GM12878 (cell line): ENCODE results near the gene LENEP. TPM values are rescaled to one million over a fixed set of nuclear protein-coding genes. Genes with fewer than 3 reads are reported as not detected.
A peak's percentile ranks its signal among the peaks of the same experiment; 100 is the strongest.
"Not testable (repeated sequence)": the region's sequence is repeated elsewhere in the genome, so short reads cannot be mapped to it uniquely, and the experiment has no call there.

ENCODE experiments used
- ATAC-seq: fragments of 200-7000 bp; cut with Tn5 transposase; 3 replicates; pipeline ENCODE4 v1.9.1; 2020; ENCODE audit warnings: mild to moderate bottlenecking, moderate library complexity
- BruUV-seq: library from RNA; stranded (reverse); fragments of 400-500 nt; replicated peaks from 2 replicates; lab custom pipeline; 2021; lab: Mats Ljungman, UMichigan
- CTCF ChIA-PET: fragments of 300-600 bp; sonication (Branson Sonifier 250); formaldehyde crosslinking; extraction: SDS; loops from one replicate; lab custom pipeline; 2021; ENCODE audit warnings: inconsistent platforms; lab: Yijun Ruan, JAX
- POLR2A ChIA-PET: fragments of 350-600 bp; formaldehyde crosslinking; extraction: SDS; loops from one replicate; lab custom pipeline; 2021; ENCODE audit warnings: inconsistent platforms; lab: Charles Lee
- RAD21 ChIA-PET: fragments of 300-600 bp; sonication (Branson Sonifier 250); formaldehyde crosslinking; loops from one replicate; lab custom pipeline; 2023; ENCODE audit warnings: antibody characterized with exemption; ENCODE audit not compliant: unreplicated experiment; lab: Charles Lee
- SMC1A ChIA-PET: fragments of 300-600 bp; sonication (Branson Sonifier 250); formaldehyde crosslinking; loops from one replicate; lab custom pipeline; 2023; ENCODE audit not compliant: unreplicated experiment, uncharacterized antibody; lab: Charles Lee
- DNase-seq: peaks from one replicate; pipeline ENCODE4 v3.0.0-alpha.2; 2011; ENCODE audit warnings: low read depth, low spot score
- FAIRE-seq: peaks from 3 replicates; lab custom pipeline; 2011; peaks lifted over from hg19 to GRCh38; lab: Jason Lieb, UNC
- H2AFZ ChIP-seq: 2 replicates; pipeline ENCODE4 v1.6.0; 2011; ENCODE audit warnings: low read depth, low read length, control low read depth; ENCODE audit not compliant: control insufficient read depth
- H3K27ac ChIP-seq: 2 replicates; pipeline ENCODE4 v1.5.1; 2011; ENCODE audit warnings: control low read depth; ENCODE audit not compliant: control insufficient read depth, insufficient read depth
- H3K27me3 ChIP-seq, 2 experiments: replicated peaks in 1 of 2; 2 replicates each; pipeline versions ENCODE4 v1.6.0 to v1.6.1; 2011; ENCODE audit warnings: low read length in 1 of 2; ENCODE audit not compliant: control insufficient read depth in 2 of 2, insufficient read depth in 2 of 2
- H3K36me3 ChIP-seq, 2 experiments: 2 replicates each; pipeline ENCODE4 v1.5.1; 2011; ENCODE audit warnings: low read length in 1 of 2; ENCODE audit not compliant: control insufficient read depth in 2 of 2, insufficient read depth in 2 of 2
- H3K4me1 ChIP-seq: 2 replicates; pipeline ENCODE4 v1.6.1; 2011; ENCODE audit warnings: mild to moderate bottlenecking, low read length, moderate library complexity, mixed read lengths; ENCODE audit not compliant: control insufficient read depth, insufficient read depth
- H3K4me2 ChIP-seq: 2 replicates; pipeline ENCODE4 v1.6.0; 2011; ENCODE audit warnings: control low read depth; ENCODE audit not compliant: control insufficient read depth, insufficient read depth
- H3K4me3 ChIP-seq: fragments of 200-600 bp; sonication (generic); 2 replicates; pipeline ENCODE4 v1.5.1; 2016
- H3K79me2 ChIP-seq: 2 replicates; pipeline ENCODE4 v1.6.0; 2011; ENCODE audit warnings: low read length; ENCODE audit not compliant: control insufficient read depth, insufficient read depth
- H3K9ac ChIP-seq: 2 replicates; pipeline ENCODE4 v1.8.0; 2011; ENCODE audit warnings: low read length, control low read depth, mixed read lengths; ENCODE audit not compliant: control insufficient read depth, insufficient read depth
- H3K9me3 ChIP-seq: replicated peaks from 3 replicates; pipeline ENCODE4 v1.5.1; 2011; ENCODE audit warnings: mild to moderate bottlenecking, low read length; ENCODE audit not compliant: control insufficient read depth, insufficient read depth
- H4K20me1 ChIP-seq: 2 replicates; pipeline ENCODE4 v1.6.0; 2011; ENCODE audit not compliant: control insufficient read depth, insufficient read depth
- ATF7 ChIP-seq: fragments of 450-650 bp; IDR thresholded peaks from 2 replicates; pipeline ENCODE4 v1.6.1; 2016; ENCODE audit warnings: low read depth, mild to moderate bottlenecking
- SRF ChIP-seq, 2 experiments: IDR thresholded peaks; 2 replicates each; pipeline ENCODE4 v1.6.1; 2011; ENCODE audit warnings: low read depth in 2 of 2, low read length in 2 of 2, mild to moderate bottlenecking in 1 of 2, moderate library complexity in 1 of 2
- WGBS: methylation state at CpG from one replicate; pipeline ENCODE4 v1.1.6; 2016; ENCODE audit warnings: low lambda C conversion rate; ENCODE audit not compliant: insufficient replicate concordance, insufficient coverage; ENCODE audit errors: missing lambda C conversion rate; 5-methylcytosine and 5-hydroxymethylcytosine counted together
- in situ Hi-C: fragments of 300-500 bp; cut with MboI; formaldehyde crosslinking; loops from 9 replicates; pipeline ENCODE4 v1.14.3; 2018; ENCODE audit warnings: mixed read lengths
- intact Hi-C: fragments of 100-400 bp; cut with micrococcal nuclease; formaldehyde crosslinking; loops from one replicate; pipeline ENCODE4 v1.14.2; 2022; ENCODE audit not compliant: unreplicated experiment
- polyA plus RNA-seq, 11 experiments: library from polyadenylated mRNA; depleted of rRNA in 4 of 11; unstranded in 6 of 11; stranded (reverse) in 5 of 11; fragments of >200 nt; fragmentation: Nextera tagmentation in 4 of 11; fragmentation: Illumina TruSeq in 1 of 11; extraction: Ambion mirVana in 4 of 11; extraction: Trizol in 1 of 11; gene quantifications; 1 replicate in 1 of 11; 2 replicates in 10 of 11; pipeline versions ENCODE4 v1.2.1 to v1.2.3, GENCODE V29; 2011 to 2016; ENCODE audit warnings: inconsistent platforms in 2 of 11, missing spikeins in 2 of 11, low read depth in 1 of 11
- total RNA-seq, 4 experiments: library from RNA; depleted of rRNA in 3 of 4; stranded (reverse); fragments of >200 nt in 3 of 4; fragmentation: Illumina TruSeq in 1 of 4; extraction: Trizol in 1 of 4; gene quantifications; 2 replicates each; pipeline versions ENCODE4 v1.2.1 to v1.2.3, GENCODE V29; 2013 to 2021
- TF ChIP-seq, protein P1 (sequence below), 3 experiments: IDR thresholded peaks in 2 of 3; conservative IDR thresholded peaks in 1 of 3; 2 replicates each; pipeline ENCODE4 v1.5.1; 2011; ENCODE audit warnings: low read depth in 3 of 3, low read length in 3 of 3, mild to moderate bottlenecking in 3 of 3, control low read depth in 2 of 3, moderate library complexity in 2 of 3, inconsistent platforms in 1 of 3, mixed read lengths in 1 of 3; ENCODE audit not compliant: control insufficient read depth in 2 of 3, insufficient read depth in 1 of 3; ENCODE audit errors: extremely low read depth in 1 of 3

The LENEP gene
- total and polyA plus RNA-seq, 10 of the 15 experiments (the other 5 are each of a cell fraction or from before 2014, with no cell fraction given) = 0.27 to 1.1 (median 0.64) TPM; not detected in 7

- Histone ChIP-seq H3K4me3 (peak overlapping the region; percentile 96), H3K27ac (peak overlapping the region; percentile 52), H4K20me1 (no peaks in the 10 kb centered on the region), H3K4me2 (peak overlapping the region; percentile 83), H3K9me3 (no peaks in the 10 kb centered on the region), H3K4me1 (peaks cover 6% of the 10 kb centered on the region), H2AFZ (no peak overlapping the region), H3K36me3 (peaks cover 12 to 20% of the 10 kb centered on the region in 2 experiments), H3K79me2 (peaks cover 22% of the 10 kb centered on the region), H3K27me3 (no peaks in the 10 kb centered on the region), H3K9ac (peak overlapping the region; percentile 91)
- ChIA-PET RAD21 (interaction anchor here (0.7 to 3.0 kb wide), 13 partner anchors 10 to 118 kb away, joined by 3 to 24 read pairs (median 4); partner anchors contain the start of genes LENEP, PBXIP1 and SHC1), SMC1A (interaction anchor here (0.6 to 6.5 kb wide), 17 partner anchors 10 to 804 kb away, joined by 3 to 69 read pairs (median 4); partner anchors contain the start of genes CKS1B, LENEP, PBXIP1 and PYGO2), CTCF (interaction anchor here (0.6 to 20.6 kb wide), 16 partner anchors 9 to 962 kb away, joined by 3 to 226 read pairs (median 5); partner anchors contain the start of genes CKS1B, LENEP, PBXIP1 and PMVK)
- no peak for ATAC-seq
- BruUV-seq = no TSS peak
- no peak for DNase-seq
- intact Hi-C loops (loop anchor here (2.0 kb wide), 2 partner anchors 15 to 33 kb away; no protein-coding TSS in a partner anchor), in situ Hi-C loops (no loop called here)
- FAIRE-seq = no peak
- 2% methylated on average over 17 of the region's 17 CpGs for WGBS
- TF ChIP-seq, protein P1, sequence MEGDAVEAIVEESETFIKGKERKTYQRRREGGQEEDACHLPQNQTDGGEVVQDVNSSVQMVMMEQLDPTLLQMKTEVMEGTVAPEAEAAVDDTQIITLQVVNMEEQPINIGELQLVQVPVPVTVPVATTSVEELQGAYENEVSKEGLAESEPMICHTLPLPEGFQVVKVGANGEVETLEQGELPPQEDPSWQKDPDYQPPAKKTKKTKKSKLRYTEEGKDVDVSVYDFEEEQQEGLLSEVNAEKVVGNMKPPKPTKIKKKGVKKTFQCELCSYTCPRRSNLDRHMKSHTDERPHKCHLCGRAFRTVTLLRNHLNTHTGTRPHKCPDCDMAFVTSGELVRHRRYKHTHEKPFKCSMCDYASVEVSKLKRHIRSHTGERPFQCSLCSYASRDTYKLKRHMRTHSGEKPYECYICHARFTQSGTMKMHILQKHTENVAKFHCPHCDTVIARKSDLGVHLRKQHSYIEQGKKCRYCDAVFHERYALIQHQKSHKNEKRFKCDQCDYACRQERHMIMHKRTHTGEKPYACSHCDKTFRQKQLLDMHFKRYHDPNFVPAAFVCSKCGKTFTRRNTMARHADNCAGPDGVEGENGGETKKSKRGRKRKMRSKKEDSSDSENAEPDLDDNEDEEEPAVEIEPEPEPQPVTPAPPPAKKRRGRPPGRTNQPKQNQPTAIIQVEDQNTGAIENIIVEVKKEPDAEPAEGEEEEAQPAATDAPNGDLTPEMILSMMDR (IDR thresholded peaks at IDR 0.05 in 2 of 3, conservative IDR thresholded peaks at IDR 0.05 in 1 of 3; ENCODE audit: control insufficient read depth in 2 of 3, extremely low read depth in 1 of 3, insufficient read depth in 1 of 3, low read depth in 3 of 3, low read length in 3 of 3) = peak in 1 of 3 experiments; percentile 11; a peak in 1 of 6 replicates
- TF ChIP-seq ATF7 (no peak), SRF (IDR thresholded peaks at IDR 0.05; ENCODE audit: low read depth in 2 of 2, low read length in 2 of 2) (no peak)
- TF ChIP-seq, all 136 proteins: peak for 1
- POLR2A ChIA-PET = interaction anchor here (0.7 to 3.0 kb wide), 17 partner anchors 9 to 49 kb away, joined by 3 to 17 read pairs (median 6); partner anchors contain the start of genes CKS1B, DCST1, DCST2 and LENEP
Observed at GRCh38 chr1:154983776-154984466, 9.5 kb upstream of the LENEP start.

DNA sequence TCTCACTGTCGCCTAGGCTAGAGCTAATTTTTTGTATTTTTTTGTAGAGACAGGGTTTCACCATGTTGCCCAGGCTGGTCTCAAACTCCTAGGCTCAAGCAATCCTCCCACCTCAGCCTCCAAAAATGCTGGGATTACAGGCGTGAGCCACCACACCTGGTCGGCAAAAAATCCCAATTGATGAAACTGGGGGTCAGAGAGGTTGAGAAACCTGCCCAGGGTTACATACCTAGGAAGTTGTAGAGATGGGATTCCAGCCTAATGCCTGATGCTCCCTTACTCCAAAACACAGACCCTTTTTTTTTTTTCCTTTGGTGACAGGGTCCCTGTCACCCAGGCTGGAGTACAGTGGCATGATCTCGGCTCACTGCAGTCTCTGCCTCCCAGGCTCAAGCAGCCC is 6.7 kb upstream of the LENEP start:
- ChIA-PET RAD21 (interaction anchor here (1.7 kb wide), 1 partner anchor 31 kb away, joined by 5 read pairs; no protein-coding TSS in a partner anchor), POLR2A (interaction anchor here (0.6 kb wide), 1 partner anchor 9 kb away, joined by 3 read pairs; no protein-coding TSS in a partner anchor), CTCF (interaction anchor here (0.5 to 20.6 kb wide), 3 partner anchors 11 to 111 kb away, joined by 3 to 226 read pairs (median 13); partner anchors contain the start of genes LENEP and ZBTB7B), SMC1A (interaction anchor here (6.5 kb wide), 1 partner anchor 10 kb away, joined by 69 read pairs; the partner anchor contains the start of gene LENEP)
- FAIRE-seq, H2AFZ ChIP-seq, H3K27ac ChIP-seq, H3K9me3 ChIP-seq, in situ Hi-C loops, H3K9ac ChIP-seq, H4K20me1 ChIP-seq, ATAC-seq, DNase-seq, H3K27me3 ChIP-seq, H3K4me3 ChIP-seq, intact Hi-C loops, H3K4me2 ChIP-seq, BruUV-seq, H3K4me1 ChIP-seq: not testable (repeated sequence)
- H3K79me2 ChIP-seq = peaks cover 22% of the 10 kb centered on the region
- H3K36me3 ChIP-seq = peaks cover 15 to 17% of the 10 kb centered on the region in 2 experiments; a peak in 3 of 4 replicates
- WGBS = 98% methylated on average over 3 of the region's 4 CpGs
